ENCODE data around the gene GSK3A. TPM values are rescaled to one million over a fixed set of nuclear protein-coding genes. Genes with fewer than 3 reads are reported as not detected.

Gene GSK3A
- total RNA-seq (ENCODE audit: unreplicated experiment) = 54.4 TPM
- long read RNA-seq = 0 reads

DNA sequence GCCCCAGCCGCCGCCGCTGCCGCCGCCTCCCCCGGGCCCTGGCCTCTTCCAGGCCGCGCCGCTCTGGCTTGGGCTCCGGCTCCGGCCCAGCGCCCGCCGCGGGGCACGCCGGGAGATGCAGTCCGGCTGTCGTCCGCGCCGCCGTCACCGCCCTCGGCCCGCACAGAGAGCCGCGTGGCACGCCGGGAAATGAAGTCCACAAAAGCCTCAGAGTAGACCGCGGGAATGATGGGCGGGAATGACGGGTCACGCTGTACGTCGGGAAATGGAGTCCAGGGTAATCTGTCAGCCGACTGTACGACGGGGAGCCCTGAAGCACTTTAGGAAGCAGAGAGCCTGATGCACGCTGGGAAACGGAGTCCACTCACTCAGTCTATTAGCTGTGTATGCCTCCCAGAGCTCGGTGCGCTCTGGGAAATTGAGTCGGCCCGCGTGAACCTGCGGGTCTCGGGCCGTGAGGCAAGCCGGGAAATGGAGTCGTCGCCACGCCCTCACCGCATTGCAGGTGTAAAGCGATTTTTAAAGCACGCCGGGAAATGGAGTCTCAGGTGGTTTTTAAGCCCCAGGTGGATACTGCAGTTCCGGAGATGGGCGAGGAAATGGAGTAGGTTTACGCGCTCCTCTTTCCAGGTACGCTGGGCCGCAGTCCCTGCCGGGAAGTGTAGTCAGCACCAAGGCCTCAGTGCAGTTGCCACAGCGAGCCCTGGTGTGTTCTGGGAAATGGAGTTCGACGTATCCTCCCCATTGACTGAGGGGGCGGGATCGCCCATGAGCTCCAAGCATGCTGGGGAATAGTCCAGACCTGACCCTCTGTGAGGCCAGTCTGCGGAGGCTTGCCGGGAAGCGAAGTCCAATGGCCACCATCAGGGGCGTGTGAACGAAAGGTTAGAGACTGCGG lies at the start of gene GSK3A:
GSK3A (minus strand) TSS at position 91 of the 898 bp plus-strand sequence. CDS start 137 bp downstream, outside the sequence.
- no peak for TF ChIP-seq CTCF (IDR thresholded peaks at IDR 0.05; ENCODE audit: unreplicated experiment)
- peak; percentile 96 for DNase-seq (ENCODE audit: low spot score)
- Mint-ChIP-seq H3K27me3 (ENCODE audit: unreplicated experiment) (peaks cover 24% of the 10 kb centered on the region), H3K4me3 (ENCODE audit: unreplicated experiment) (peak within 1 kb of the TSS; percentile 95), H3K9me3 (ENCODE audit: unreplicated experiment) (no peaks in the 10 kb centered on the region), H3K4me1 (ENCODE audit: unreplicated experiment) (peaks cover 52% of the 10 kb centered on the region), H3K27ac (ENCODE audit: unreplicated experiment) (peak within 1 kb of the TSS; percentile 72), H3K36me3 (ENCODE audit: low read depth, unreplicated experiment) (peaks cover 10% of the 10 kb centered on the region)

- Mint-ChIP-seq H3K4me3 (ENCODE audit: unreplicated experiment) (peak overlapping the region; percentile 86), H3K9me3 (ENCODE audit: unreplicated experiment) (no peaks in the 10 kb centered on the region), H3K27ac (ENCODE audit: unreplicated experiment) (peak overlapping the region; percentile 58), H3K27me3 (ENCODE audit: unreplicated experiment) (peaks cover 15% of the 10 kb centered on the region), H3K4me1 (ENCODE audit: unreplicated experiment) (no peaks in the 10 kb centered on the region), H3K36me3 (ENCODE audit: low read depth, unreplicated experiment) (peaks cover 15% of the 10 kb centered on the region)
- DNase-seq (ENCODE audit: low spot score) = no peak
- no peak for TF ChIP-seq CTCF (IDR thresholded peaks at IDR 0.05; ENCODE audit: unreplicated experiment)
These were observed 49.0 kb upstream of the GSK3A start for GRCh38 chr19:42291435-42291810.

- no peaks in the 10 kb centered on the region for H3K9me3 Mint-ChIP-seq (ENCODE audit: unreplicated experiment)
- peak; percentile 68 for DNase-seq (ENCODE audit: low spot score)
- peaks cover 6% of the 10 kb centered on the region for H3K4me1 Mint-ChIP-seq (ENCODE audit: unreplicated experiment)
- H3K4me3 Mint-ChIP-seq (ENCODE audit: unreplicated experiment) = peak overlapping the region; percentile 25
- H3K27me3 Mint-ChIP-seq (ENCODE audit: unreplicated experiment) = peaks cover 18% of the 10 kb centered on the region
- H3K36me3 Mint-ChIP-seq (ENCODE audit: low read depth, unreplicated experiment) = peaks cover 20% of the 10 kb centered on the region
- TF ChIP-seq CTCF (IDR thresholded peaks at IDR 0.05; ENCODE audit: unreplicated experiment) = peak; percentile 72
- H3K27ac Mint-ChIP-seq (ENCODE audit: unreplicated experiment) = no peak overlapping the region
These were observed 48.4 kb upstream of the GSK3A start for GRCh38 chr19:42290523-42291434.

GRCh38 chr19:42290136-42290522 lies 47.7 kb upstream of the GSK3A start:
- H3K27me3 Mint-ChIP-seq (ENCODE audit: unreplicated experiment) = peaks cover 20% of the 10 kb centered on the region
- H3K4me3 Mint-ChIP-seq (ENCODE audit: unreplicated experiment) = no peak overlapping the region
- H3K4me1 Mint-ChIP-seq (ENCODE audit: unreplicated experiment) = peaks cover 12% of the 10 kb centered on the region
- no peaks in the 10 kb centered on the region for H3K9me3 Mint-ChIP-seq (ENCODE audit: unreplicated experiment)
- peaks cover 20% of the 10 kb centered on the region for H3K36me3 Mint-ChIP-seq (ENCODE audit: low read depth, unreplicated experiment)
- no peak for TF ChIP-seq CTCF (IDR thresholded peaks at IDR 0.05; ENCODE audit: unreplicated experiment)
- H3K27ac Mint-ChIP-seq (ENCODE audit: unreplicated experiment) = no peak overlapping the region
- no peak for DNase-seq (ENCODE audit: low spot score)
